CD8-positive, alpha-beta memory T cell (primary cell): ENCODE data around the gene PAXIP1. TPM values are rescaled to one million over a fixed set of nuclear protein-coding genes. Genes with fewer than 3 reads are reported as not detected.
A peak's percentile ranks its signal among the peaks of the same experiment; 100 is the strongest.

Source experiments
- CTCF ChIA-PET: fragments of 350-600 bp; sonication (Branson Sonifier 250); formaldehyde crosslinking; loops from one replicate; lab custom pipeline; 2021; ENCODE audit warnings: antibody characterized with exemption; lab: Charles Lee
- POLR2A ChIA-PET: fragments of 350-600 bp; sonication (Branson Sonifier 250); formaldehyde crosslinking; loops from one replicate; lab custom pipeline; 2021; ENCODE audit warnings: antibody characterized with exemption; lab: Charles Lee
- DNase-seq, 5 donors: peaks; one replicate each; pipeline versions ENCODE4 v3.0.0 to v3.0.0-alpha.2; 2020 to 2022; ENCODE audit warnings: mixed read lengths in 1 of 5
- H3K27ac ChIP-seq: one replicate; pipeline ENCODE4 v1.7.0; 2013; ENCODE audit warnings: low read depth, mild to moderate bottlenecking, low read length, moderate library complexity
- H3K27me3 ChIP-seq: 2 replicates; pipeline ENCODE4 v1.7.0; 2013; ENCODE audit warnings: low read length, mild to moderate bottlenecking; ENCODE audit not compliant: insufficient read depth, poor library complexity, severe bottlenecking
- H3K36me3 ChIP-seq: 2 replicates; pipeline ENCODE4 v1.7.0; 2013; ENCODE audit warnings: mild to moderate bottlenecking, low read length, moderate library complexity; ENCODE audit not compliant: insufficient read depth
- H3K4me1 ChIP-seq: 2 replicates; pipeline ENCODE4 v1.7.0; 2013; ENCODE audit warnings: mild to moderate bottlenecking, low read length, moderate library complexity; ENCODE audit not compliant: insufficient read depth
- H3K4me3 ChIP-seq: 2 replicates; pipeline ENCODE4 v1.7.0; 2013; ENCODE audit warnings: mild to moderate bottlenecking, low read length
- H3K9me3 ChIP-seq: 2 replicates; pipeline ENCODE4 v1.7.0; 2013; ENCODE audit warnings: mild to moderate bottlenecking, low read length
- H3K27ac Mint-ChIP-seq, 8 donors: one replicate each; pipeline ENCODE4 v1.8.0; 2020 to 2021; ENCODE audit warnings: mixed read lengths in 8 of 8, mild to moderate bottlenecking in 6 of 8, inconsistent platforms in 3 of 8, moderate library complexity in 3 of 8
- H3K27me3 Mint-ChIP-seq, 2 donors: one replicate each; pipeline ENCODE4 v1.8.0; 2020 to 2021; ENCODE audit warnings: mixed read lengths in 2 of 2, mild to moderate bottlenecking in 1 of 2, moderate library complexity in 1 of 2
- H3K36me3 Mint-ChIP-seq, 3 donors: one replicate each; pipeline ENCODE4 v1.8.0; 2020 to 2021; ENCODE audit warnings: mixed read lengths in 3 of 3, inconsistent platforms in 1 of 3, mild to moderate bottlenecking in 1 of 3
- H3K4me1 Mint-ChIP-seq, 3 donors: one replicate each; pipeline ENCODE4 v1.8.0; 2020 to 2021; ENCODE audit warnings: mixed read lengths in 3 of 3, inconsistent platforms in 1 of 3, mild to moderate bottlenecking in 1 of 3
- H3K4me3 Mint-ChIP-seq, 7 donors: one replicate each; pipeline ENCODE4 v1.8.0; 2020 to 2021; ENCODE audit warnings: mixed read lengths in 7 of 7, mild to moderate bottlenecking in 6 of 7, moderate library complexity in 4 of 7, inconsistent platforms in 2 of 7
- H3K9me3 Mint-ChIP-seq, 5 donors: one replicate each; pipeline ENCODE4 v1.8.0; 2020 to 2022; ENCODE audit warnings: mixed read lengths in 5 of 5, mild to moderate bottlenecking in 3 of 5, moderate library complexity in 2 of 5, inconsistent platforms in 1 of 5
- polyA plus RNA-seq: library from polyadenylated mRNA; unstranded; fragments of 300-500 nt; fragmentation: Illumina TruSeq; gene quantifications from one replicate; pipeline ENCODE4 v1.2.3, GENCODE V29; 2021
- total RNA-seq, 2 experiments: library from RNA; stranded (reverse); gene quantifications; one replicate each; pipeline ENCODE4 v1.2.3, GENCODE V29; 2021

PAXIP1 gene
- total and polyA plus RNA-seq, 3 experiments from 2014 or later, result 2.0 to 25.8 (median 23.1) TPM

GRCh38 chr7:155002411-155003091 lies 373 bp downstream of the PAXIP1 start:
- ChIA-PET CTCF (interaction anchor here (1.4 to 1.5 kb wide), 4 partner anchors 10 to 75 kb away, joined by 3 to 9 read pairs (median 4); no protein-coding TSS in a partner anchor), POLR2A (interaction anchor here (0.6 to 1.1 kb wide), 7 partner anchors 74 to 297 kb away, joined by 3 to 9 read pairs (median 5); partner anchors contain the start of gene INSIG1)
- peak overlapping the region; percentile 55 for H3K27ac ChIP-seq
- H3K4me1 ChIP-seq, result peaks cover 16% of the 10 kb centered on the region
- peaks cover 5% of the 10 kb centered on the region for H3K36me3 ChIP-seq
- H3K4me3 Mint-ChIP-seq, result peak overlapping the region in 2 of 7 donors; percentile 47 to 61
- peak in 2 of 5 donors; percentile 19 to 62 for DNase-seq
- no peaks in the 10 kb centered on the region for H3K9me3 Mint-ChIP-seq
- H3K27me3 Mint-ChIP-seq, result peaks cover 0 to 3% of the 10 kb centered on the region in 2 donors
- H3K36me3 Mint-ChIP-seq, result peaks cover 0 to 22% (median 0%) of the 10 kb centered on the region in 3 donors
- peak overlapping the region; percentile 36 for H3K4me3 ChIP-seq
- H3K9me3 ChIP-seq, result no peaks in the 10 kb centered on the region
- H3K27me3 ChIP-seq, result no peaks in the 10 kb centered on the region
- H3K4me1 Mint-ChIP-seq, result peaks cover 8 to 19% (median 16%) of the 10 kb centered on the region in 3 donors
- no peak overlapping the region for H3K27ac Mint-ChIP-seq

DNA sequence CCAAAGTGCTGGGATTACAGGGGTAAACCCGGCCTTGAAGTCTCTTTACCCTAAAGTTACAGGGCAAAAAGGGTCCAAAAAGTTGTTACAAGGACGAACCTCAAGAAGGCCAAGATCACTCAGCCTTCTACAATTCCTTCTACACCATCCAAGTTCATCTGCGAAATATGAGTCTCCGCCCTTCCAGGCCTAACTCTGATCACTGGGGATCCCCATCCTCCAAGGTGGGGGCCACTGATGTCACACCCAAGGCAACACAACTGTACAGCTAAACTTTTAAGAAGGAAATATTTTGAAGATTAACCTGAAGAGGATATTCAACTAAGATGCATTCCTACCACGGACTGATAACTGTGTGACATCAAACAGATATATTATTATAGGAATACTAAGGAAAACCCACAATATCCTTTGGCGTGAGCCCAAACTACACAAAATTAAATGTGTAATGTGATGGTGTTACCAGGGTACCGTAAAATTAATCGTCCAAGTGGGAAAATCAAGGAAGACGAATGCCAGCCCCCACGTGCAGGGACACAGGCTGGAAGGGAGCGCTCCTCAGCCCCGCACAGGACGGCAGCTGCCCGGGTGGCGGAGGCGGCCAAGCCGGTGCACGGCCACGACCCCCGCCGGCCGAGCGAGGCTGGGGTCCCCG lies 1.0 kb downstream of the PAXIP1 start:
- CTCF ChIA-PET, result interaction anchor here (1.4 to 2.2 kb wide), 2 partner anchors 10 to 49 kb away, joined by 4 to 6 read pairs; no protein-coding TSS in a partner anchor
- no peaks in the 10 kb centered on the region for H3K9me3 Mint-ChIP-seq
- no peaks in the 10 kb centered on the region for H3K27me3 ChIP-seq
- H3K27ac Mint-ChIP-seq, result peak overlapping the region in 7 of 8 donors; percentile 78 to 97 (median 90)
- H3K4me3 Mint-ChIP-seq, result peak overlapping the region in 1 of 7 donors; percentile 82
- peak overlapping the region; percentile 55 for H3K27ac ChIP-seq
- H3K4me1 ChIP-seq, result peaks cover 16% of the 10 kb centered on the region
- H3K4me3 ChIP-seq, result peak overlapping the region; percentile 36
- H3K4me1 Mint-ChIP-seq, result peaks cover 8 to 19% (median 16%) of the 10 kb centered on the region in 3 donors
- POLR2A ChIA-PET, result interaction anchor here (0.6 to 0.7 kb wide), 3 partner anchors 73 to 297 kb away, joined by 3 to 9 read pairs (median 9); no protein-coding TSS in a partner anchor
- H3K27me3 Mint-ChIP-seq, result peaks cover 0 to 3% of the 10 kb centered on the region in 2 donors
- DNase-seq, result peak in 2 of 5 donors; percentile 11 to 59
- no peaks in the 10 kb centered on the region for H3K9me3 ChIP-seq
- H3K36me3 Mint-ChIP-seq, result peaks cover 0 to 29% (median 0%) of the 10 kb centered on the region in 3 donors
- H3K36me3 ChIP-seq, result peaks cover 5% of the 10 kb centered on the region

DNA sequence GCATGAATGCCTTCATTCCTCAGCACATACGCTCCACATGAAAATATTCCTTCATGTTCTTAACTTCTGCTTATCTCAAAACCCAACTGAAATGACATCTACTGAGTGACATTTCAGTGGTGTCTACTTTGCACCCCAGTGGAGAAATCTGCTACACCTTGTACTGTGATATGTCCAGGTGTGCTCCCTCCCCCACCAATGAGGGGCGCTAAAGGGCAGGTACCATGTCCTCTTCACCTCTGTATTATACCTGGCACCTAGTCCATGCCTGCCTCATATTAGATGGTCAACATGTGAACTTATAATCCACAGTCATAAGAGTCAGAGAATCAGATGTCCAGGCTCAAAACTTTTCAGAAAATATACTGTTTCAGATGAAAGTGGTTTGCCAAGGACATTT lies 2.1 kb downstream of the PAXIP1 start:
- no peaks in the 10 kb centered on the region for H3K9me3 ChIP-seq
- no peak for DNase-seq
- peaks cover 0 to 37% (median 0%) of the 10 kb centered on the region in 3 donors for H3K36me3 Mint-ChIP-seq

GRCh38 chr7:154998481-154998880 lies 4.4 kb downstream of the PAXIP1 start:
- no peaks in the 10 kb centered on the region for H3K9me3 ChIP-seq
- H3K9me3 Mint-ChIP-seq, result no peaks in the 10 kb centered on the region
- no peaks in the 10 kb centered on the region for H3K27me3 ChIP-seq
- H3K4me1 Mint-ChIP-seq, result peaks cover 12 to 18% (median 12%) of the 10 kb centered on the region in 3 donors
- no peak for DNase-seq
- ChIA-PET POLR2A (no interaction called here), CTCF (interaction anchor here (1.1 kb wide), 1 partner anchor 71 kb away, joined by 4 read pairs; no protein-coding TSS in a partner anchor)
- no peak overlapping the region for H3K27ac Mint-ChIP-seq
- peaks cover 7% of the 10 kb centered on the region for H3K4me1 ChIP-seq
- peaks cover 0 to 3% of the 10 kb centered on the region in 2 donors for H3K27me3 Mint-ChIP-seq
- H3K4me3 ChIP-seq, result no peak overlapping the region
- H3K36me3 Mint-ChIP-seq, result peaks cover 1 to 41% (median 5%) of the 10 kb centered on the region in 3 donors
- no peak overlapping the region for H3K4me3 Mint-ChIP-seq
- peaks cover 5% of the 10 kb centered on the region for H3K36me3 ChIP-seq
- H3K27ac ChIP-seq, result no peak overlapping the region

More for the DNA sequence above, 2.1 kb downstream of the PAXIP1 start:
- Histone ChIP-seq H3K27ac (no peak overlapping the region), H3K36me3 (peaks cover 5% of the 10 kb centered on the region), H3K4me1 (peaks cover 16% of the 10 kb centered on the region), H3K4me3 (no peak overlapping the region), H3K27me3 (no peaks in the 10 kb centered on the region)
- H3K27ac Mint-ChIP-seq, result no peak overlapping the region
- no peaks in the 10 kb centered on the region for H3K9me3 Mint-ChIP-seq
- no peak overlapping the region for H3K4me3 Mint-ChIP-seq
- ChIA-PET POLR2A (no interaction called here), CTCF (interaction anchor here (1.0 to 2.2 kb wide), 4 partner anchors 11 to 87 kb away, joined by 3 to 6 read pairs (median 4); no protein-coding TSS in a partner anchor)
- peaks cover 0 to 3% of the 10 kb centered on the region in 2 donors for H3K27me3 Mint-ChIP-seq
- peaks cover 8 to 23% (median 16%) of the 10 kb centered on the region in 3 donors for H3K4me1 Mint-ChIP-seq

DNA sequence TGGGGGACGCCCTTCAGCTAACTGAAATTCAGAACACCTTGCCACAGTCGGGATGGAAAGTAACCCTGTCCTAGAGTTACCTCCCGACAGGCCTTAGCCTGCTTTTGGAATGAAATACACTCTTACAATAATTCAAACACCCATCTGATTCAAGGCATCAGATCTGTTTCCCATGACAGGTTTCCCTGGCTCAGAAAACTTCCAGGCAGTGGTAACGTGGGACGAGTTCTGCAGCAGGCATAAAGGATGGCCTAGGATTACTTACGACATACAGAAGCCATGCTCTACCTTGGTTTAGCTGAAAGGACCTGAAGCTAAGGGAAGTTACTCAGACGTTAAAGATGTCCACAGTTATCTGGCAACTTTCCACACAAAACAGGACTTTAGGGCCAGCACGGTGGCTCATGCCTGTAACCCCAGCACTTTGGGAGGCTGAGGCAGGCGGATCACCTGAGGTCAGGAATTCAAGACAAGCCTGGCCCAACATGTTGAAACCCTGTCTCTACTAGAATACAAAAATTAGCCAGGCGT lies 5.0 kb downstream of the PAXIP1 start:
- H3K9me3 Mint-ChIP-seq, result no peaks in the 10 kb centered on the region
- H3K4me3 Mint-ChIP-seq, result no peak overlapping the region
- Histone ChIP-seq H3K36me3 (peaks cover 5% of the 10 kb centered on the region), H3K9me3 (no peaks in the 10 kb centered on the region), H3K27me3 (no peaks in the 10 kb centered on the region), H3K4me3 (no peak overlapping the region), H3K4me1 (peaks cover 7% of the 10 kb centered on the region), H3K27ac (no peak overlapping the region)
- H3K27ac Mint-ChIP-seq, result no peak overlapping the region
- peaks cover 0 to 3% of the 10 kb centered on the region in 2 donors for H3K27me3 Mint-ChIP-seq
- POLR2A ChIA-PET, result no interaction called here
- CTCF ChIA-PET, result interaction anchor here (1.1 kb wide), 1 partner anchor 70 kb away, joined by 4 read pairs; no protein-coding TSS in a partner anchor
- peaks cover 12 to 19% (median 12%) of the 10 kb centered on the region in 3 donors for H3K4me1 Mint-ChIP-seq
- peaks cover 5 to 47% (median 7%) of the 10 kb centered on the region in 3 donors for H3K36me3 Mint-ChIP-seq
- DNase-seq, result no peak

DNA sequence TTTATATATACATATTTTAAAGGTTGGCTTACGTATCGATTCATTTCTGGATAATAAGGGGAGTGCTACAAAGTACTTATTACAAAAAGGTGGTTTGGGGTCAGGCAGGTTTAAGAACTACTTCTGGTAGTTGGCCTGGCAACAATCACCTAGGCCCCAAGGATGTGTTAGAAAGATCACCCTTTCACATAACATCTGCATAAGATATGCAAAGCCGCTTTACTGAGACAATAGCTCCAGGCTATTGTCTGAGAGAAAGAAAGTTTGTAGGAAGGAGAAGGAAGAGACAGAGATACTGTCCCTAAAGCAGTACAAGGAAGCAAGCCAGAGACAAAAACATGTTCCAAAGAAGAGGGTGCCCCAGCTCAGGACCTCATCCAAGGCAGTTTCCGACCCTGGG lies 6.2 kb downstream of the PAXIP1 start:
- Mint-ChIP-seq H3K36me3 (peaks cover 5 to 52% (median 10%) of the 10 kb centered on the region in 3 donors), H3K27ac (no peak overlapping the region), H3K9me3 (no peaks in the 10 kb centered on the region), H3K4me1 (peaks cover 9 to 16% (median 12%) of the 10 kb centered on the region in 3 donors), H3K4me3 (no peak overlapping the region), H3K27me3 (peaks cover 0 to 1% of the 10 kb centered on the region in 2 donors)
- no peak for DNase-seq
- ChIA-PET CTCF (interaction anchor here (0.6 to 1.8 kb wide), 2 partner anchors 348 to 1889 kb away, joined by 3 to 5 read pairs; no protein-coding TSS in a partner anchor), POLR2A (no interaction called here)
- Histone ChIP-seq H3K27me3 (no peaks in the 10 kb centered on the region), H3K27ac (no peak overlapping the region), H3K36me3 (peaks cover 5% of the 10 kb centered on the region), H3K9me3 (no peaks in the 10 kb centered on the region), H3K4me1 (peaks cover 3% of the 10 kb centered on the region), H3K4me3 (no peak overlapping the region)

GRCh38 chr7:154996101-154996500 lies 6.8 kb downstream of the PAXIP1 start:
- Histone ChIP-seq H3K27ac (no peak overlapping the region), H3K4me1 (no peaks in the 10 kb centered on the region), H3K27me3 (no peaks in the 10 kb centered on the region), H3K36me3 (peaks cover 5% of the 10 kb centered on the region), H3K4me3 (no peak overlapping the region), H3K9me3 (no peaks in the 10 kb centered on the region)
- no peaks in the 10 kb centered on the region for H3K27me3 Mint-ChIP-seq
- H3K4me3 Mint-ChIP-seq, result no peak overlapping the region
- peaks cover 7 to 13% (median 12%) of the 10 kb centered on the region in 3 donors for H3K4me1 Mint-ChIP-seq
- ChIA-PET CTCF (interaction anchor here (0.6 to 1.8 kb wide), 2 partner anchors 349 to 1889 kb away, joined by 3 to 5 read pairs; no protein-coding TSS in a partner anchor), POLR2A (no interaction called here)
- no peak for DNase-seq
- H3K36me3 Mint-ChIP-seq, result peaks cover 5 to 58% (median 12%) of the 10 kb centered on the region in 3 donors
- no peak overlapping the region for H3K27ac Mint-ChIP-seq
- H3K9me3 Mint-ChIP-seq, result no peaks in the 10 kb centered on the region
